Measurements from ENCODE around the gene RBKS.

- TF ChIP-seq CTCF (IDR thresholded peaks at IDR 0.05; ENCODE audit: low read depth, low read length), result no peak
- no peak for TF ChIP-seq EZH2phosphoT487 (IDR thresholded peaks at IDR 0.05; ENCODE audit: low read depth)
Measured at GRCh38 chr2:27771202-27771547, 119.0 kb downstream of the RBKS start.
